ENCODE results near the gene TMEM239.
A peak's percentile ranks its signal among the peaks of the same experiment; 100 is the strongest.

The TMEM239 gene

DNA sequence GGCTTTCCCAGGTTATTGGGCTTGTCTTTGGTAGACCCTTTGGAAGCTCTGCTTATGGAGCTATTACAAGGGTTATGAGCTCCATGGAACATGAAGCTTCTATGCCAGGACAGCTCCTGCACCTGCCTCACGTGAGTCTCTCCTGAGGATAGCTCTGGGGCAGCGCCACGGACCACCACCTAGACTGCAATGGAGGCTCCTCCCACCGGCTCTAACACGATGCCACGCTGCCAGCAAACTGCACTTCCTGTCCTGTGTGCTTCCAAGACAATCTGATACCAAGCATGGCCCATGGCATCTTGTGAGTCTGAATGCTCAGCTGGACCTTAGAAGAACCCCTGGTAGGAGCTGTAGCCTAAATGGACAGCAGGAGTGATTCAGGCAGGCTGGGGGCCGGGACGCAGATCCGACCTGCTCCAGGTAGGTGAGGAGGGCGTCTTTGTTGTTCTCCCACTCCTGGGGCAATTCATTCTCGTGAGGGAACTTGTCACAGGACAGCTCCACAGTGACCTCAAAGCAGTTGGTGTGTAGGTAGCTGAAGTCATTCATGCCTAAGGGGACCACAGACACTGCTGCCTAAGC lies 21.2 kb upstream of the TMEM239 start:
- Histone ChIP-seq H3K4me1 (ENCODE audit: insufficient read depth, low read length) (peaks cover 9% of the 10 kb centered on the region), H2AFZ (ENCODE audit: low read depth, low read length) (no peak overlapping the region), H3K4me3 (ENCODE audit: low read length) (no peak overlapping the region), H3K9me3 (ENCODE audit: low read length) (no peaks in the 10 kb centered on the region), H3K36me3 (ENCODE audit: insufficient read depth, low read length) (peaks cover 47% of the 10 kb centered on the region), H3K27me3 (ENCODE audit: insufficient read depth, low read length) (no peaks in the 10 kb centered on the region)

DNA sequence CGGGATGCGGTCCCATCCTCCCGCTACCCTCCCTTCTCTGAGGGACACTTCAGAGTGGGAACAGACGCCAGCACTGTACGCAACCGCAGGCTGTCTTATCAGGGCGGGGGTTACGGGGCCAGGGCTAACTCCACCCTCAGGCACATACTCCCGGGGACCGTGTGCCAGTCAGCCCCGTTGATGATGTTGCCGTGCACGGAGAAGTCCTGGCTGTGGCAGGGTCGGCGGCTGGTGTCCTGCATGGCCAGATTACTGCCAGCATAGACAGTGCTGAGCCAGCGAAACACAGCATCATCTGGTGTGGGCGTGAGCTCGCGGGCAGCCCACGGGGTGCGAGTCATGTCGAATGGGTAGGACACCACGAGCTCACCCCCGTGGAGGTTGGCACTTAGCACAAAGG lies 20.7 kb upstream of the TMEM239 start:
- no peak overlapping the region for H3K4me3 ChIP-seq (ENCODE audit: low read length)
- peaks cover 47% of the 10 kb centered on the region for H3K36me3 ChIP-seq (ENCODE audit: insufficient read depth, low read length)
- H3K27me3 ChIP-seq (ENCODE audit: insufficient read depth, low read length) = no peaks in the 10 kb centered on the region
- no peak overlapping the region for H2AFZ ChIP-seq (ENCODE audit: low read depth, low read length)
- H3K4me1 ChIP-seq (ENCODE audit: insufficient read depth, low read length) = peaks cover 10% of the 10 kb centered on the region
- H3K9me3 ChIP-seq (ENCODE audit: low read length) = no peaks in the 10 kb centered on the region

DNA sequence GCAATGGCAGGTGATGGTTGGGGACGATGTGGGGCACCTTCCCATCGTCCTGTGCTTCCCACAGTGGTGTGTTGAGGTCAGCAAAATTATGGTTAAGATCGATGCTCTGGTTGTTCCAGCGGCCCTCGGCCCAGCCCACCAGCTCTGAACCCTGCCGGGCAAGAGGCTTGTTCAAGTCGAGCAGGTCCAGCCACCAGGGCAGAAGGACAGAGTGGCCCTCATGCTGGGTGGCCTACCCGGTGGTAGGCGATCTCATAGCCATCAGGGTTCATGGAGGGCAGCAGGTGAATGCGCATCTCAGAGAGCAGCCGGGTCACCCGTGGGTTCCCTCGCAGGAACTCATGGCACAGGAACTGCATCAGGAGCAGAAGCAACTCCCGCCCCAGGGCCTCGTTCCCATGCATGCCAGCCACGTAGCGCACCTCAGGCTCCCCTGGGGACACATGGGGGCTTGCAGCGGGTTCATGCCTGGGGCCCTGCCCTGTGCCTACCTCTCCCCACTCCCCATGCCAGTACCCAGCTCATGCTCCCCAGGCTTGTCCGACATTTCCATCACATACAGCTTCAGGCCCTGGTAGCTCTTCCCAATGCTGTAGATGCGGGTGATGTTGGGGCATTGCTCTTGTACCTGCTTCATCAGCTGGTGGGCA lies 20.0 kb upstream of the TMEM239 start:
- Histone ChIP-seq H3K27me3 (ENCODE audit: insufficient read depth, low read length) (no peaks in the 10 kb centered on the region), H2AFZ (ENCODE audit: low read depth, low read length) (no peak overlapping the region), H3K4me1 (ENCODE audit: insufficient read depth, low read length) (peaks cover 14% of the 10 kb centered on the region), H3K36me3 (ENCODE audit: insufficient read depth, low read length) (peaks cover 47% of the 10 kb centered on the region), H3K4me3 (ENCODE audit: low read length) (no peak overlapping the region), H3K9me3 (ENCODE audit: low read length) (no peaks in the 10 kb centered on the region)

DNA sequence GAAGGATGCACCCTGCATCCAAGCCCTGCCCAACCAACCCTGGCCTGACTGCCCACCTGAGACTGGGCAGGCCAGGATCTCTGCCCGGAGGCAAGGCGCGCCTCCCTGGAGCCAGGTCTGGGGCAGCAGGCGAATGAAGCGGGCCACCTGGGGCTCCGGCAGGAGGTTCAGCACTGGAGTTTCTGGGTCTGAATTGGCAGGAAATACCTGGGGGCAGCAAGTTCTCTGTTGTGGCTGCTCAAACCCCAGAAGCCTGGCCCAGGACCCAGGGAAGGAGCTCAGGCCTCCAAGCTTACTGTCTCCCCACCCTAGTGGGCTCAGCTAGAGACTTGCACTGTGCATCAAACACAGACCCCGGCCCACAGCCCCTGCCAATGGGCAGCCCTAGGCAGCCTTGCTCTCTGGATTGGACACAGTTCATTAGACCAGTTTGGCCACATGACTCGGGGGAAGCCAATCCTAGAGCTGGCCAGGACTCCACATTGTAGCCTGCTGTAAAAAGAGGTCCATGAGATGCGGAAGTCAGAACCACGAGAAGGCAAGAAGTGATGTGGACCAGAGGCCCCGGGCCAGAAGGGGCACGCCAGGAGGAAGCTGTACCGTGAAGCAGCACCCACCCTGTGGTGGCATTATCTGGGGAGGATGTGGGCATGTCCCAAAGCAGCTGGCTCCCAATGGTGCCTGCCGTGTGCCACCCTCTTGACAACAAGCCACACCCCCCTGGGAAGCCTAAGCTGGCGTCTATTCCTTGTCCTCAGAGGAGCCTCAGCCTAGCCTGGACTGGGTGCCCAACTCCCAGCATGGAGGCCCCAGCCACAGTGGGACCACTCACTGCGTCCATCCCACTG lies 18.8 kb upstream of the TMEM239 start:
- Histone ChIP-seq H3K36me3 (ENCODE audit: insufficient read depth, low read length) (peaks cover 47% of the 10 kb centered on the region), H3K4me3 (ENCODE audit: low read length) (no peak overlapping the region), H3K9me3 (ENCODE audit: low read length) (no peaks in the 10 kb centered on the region), H2AFZ (ENCODE audit: low read depth, low read length) (no peak overlapping the region), H3K4me1 (ENCODE audit: insufficient read depth, low read length) (peaks cover 14% of the 10 kb centered on the region), H3K27me3 (ENCODE audit: insufficient read depth, low read length) (no peaks in the 10 kb centered on the region)

DNA sequence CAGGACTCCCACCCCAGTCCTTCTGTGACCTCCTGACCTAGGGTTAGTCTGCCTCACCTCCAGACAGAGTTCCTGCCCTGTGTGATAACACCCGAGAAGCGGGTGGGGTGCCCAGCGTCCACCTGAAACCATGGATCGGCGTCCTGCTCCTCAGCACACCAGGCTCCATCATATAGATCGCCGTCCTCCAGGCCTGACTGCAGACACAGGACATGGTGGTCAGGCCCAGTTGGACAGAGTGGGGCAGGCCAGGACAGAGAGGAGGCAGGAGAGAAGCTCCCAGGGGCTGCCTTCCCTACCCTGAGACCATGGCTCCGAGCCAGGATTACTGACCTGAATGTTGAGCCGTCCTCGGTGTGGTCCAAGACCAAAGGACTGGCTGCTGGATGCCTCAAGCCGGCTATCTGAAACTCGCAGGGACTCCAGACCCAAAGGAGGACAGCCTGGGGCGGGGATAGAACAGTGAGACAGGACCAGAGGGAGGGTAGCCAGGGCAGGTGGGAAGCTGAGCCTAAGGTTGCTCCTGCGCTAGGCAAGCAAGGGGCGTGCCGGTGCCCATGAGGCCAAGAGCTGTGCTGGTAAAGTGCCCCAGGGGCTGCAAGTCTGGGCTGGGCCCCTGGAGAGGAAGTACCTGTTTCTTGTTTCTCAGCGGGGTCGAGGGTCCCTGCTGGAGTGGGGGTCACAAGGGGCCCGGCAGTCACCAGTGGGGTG lies 17.9 kb upstream of the TMEM239 start:
- peaks cover 47% of the 10 kb centered on the region for H3K36me3 ChIP-seq (ENCODE audit: insufficient read depth, low read length)
- no peak overlapping the region for H3K4me3 ChIP-seq (ENCODE audit: low read length)
- H2AFZ ChIP-seq (ENCODE audit: low read depth, low read length) = no peak overlapping the region
- peaks cover 14% of the 10 kb centered on the region for H3K4me1 ChIP-seq (ENCODE audit: insufficient read depth, low read length)
- no peaks in the 10 kb centered on the region for H3K9me3 ChIP-seq (ENCODE audit: low read length)
- no peaks in the 10 kb centered on the region for H3K27me3 ChIP-seq (ENCODE audit: insufficient read depth, low read length)

DNA sequence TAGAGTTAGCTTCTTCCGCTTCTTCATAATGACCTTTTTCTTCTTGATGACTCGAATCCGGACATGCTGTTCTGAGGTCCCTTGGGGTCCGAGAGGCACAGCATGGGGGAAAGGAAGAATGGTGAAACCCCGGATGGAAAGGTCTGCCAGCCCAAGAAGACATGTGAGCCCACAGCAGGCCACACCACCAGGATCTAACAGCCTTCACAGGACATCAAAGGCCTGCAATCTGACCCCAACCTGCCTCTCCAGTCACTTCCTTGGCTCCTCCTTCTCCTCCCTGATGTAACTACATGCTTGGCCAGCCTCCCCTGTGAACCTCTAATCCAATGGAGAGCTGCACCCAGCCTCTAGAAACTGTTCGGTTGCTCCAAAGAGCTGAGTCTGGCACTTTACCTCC lies 17.4 kb upstream of the TMEM239 start:
- Histone ChIP-seq H3K36me3 (ENCODE audit: insufficient read depth, low read length) (peaks cover 44% of the 10 kb centered on the region), H3K4me3 (ENCODE audit: low read length) (no peak overlapping the region), H3K9me3 (ENCODE audit: low read length) (no peaks in the 10 kb centered on the region), H3K4me1 (ENCODE audit: insufficient read depth, low read length) (peaks cover 14% of the 10 kb centered on the region), H3K27me3 (ENCODE audit: insufficient read depth, low read length) (no peaks in the 10 kb centered on the region), H2AFZ (ENCODE audit: low read depth, low read length) (no peak overlapping the region)

DNA sequence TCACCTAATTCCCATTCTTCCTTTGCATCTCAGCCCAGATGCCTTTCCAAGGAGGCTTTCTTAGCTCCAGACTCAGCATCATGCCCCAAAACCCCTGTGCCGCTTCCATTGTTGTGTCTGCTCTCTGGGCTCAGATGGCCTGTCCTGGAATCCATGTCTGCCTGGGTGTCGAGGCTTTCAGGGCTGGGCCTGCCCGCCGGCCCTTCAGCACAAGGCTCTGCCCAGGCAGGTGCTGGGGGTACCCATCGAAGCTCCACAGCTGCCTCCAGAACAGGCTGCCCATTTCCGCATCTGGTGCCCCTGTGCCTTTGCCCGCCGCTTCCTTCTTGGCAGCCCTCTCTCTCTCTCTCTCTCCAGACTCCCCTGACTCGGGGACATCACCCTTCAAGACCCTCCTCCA lies 16.9 kb upstream of the TMEM239 start:
- peaks cover 14% of the 10 kb centered on the region for H3K4me1 ChIP-seq (ENCODE audit: insufficient read depth, low read length)
- no peak overlapping the region for H2AFZ ChIP-seq (ENCODE audit: low read depth, low read length)
- H3K27me3 ChIP-seq (ENCODE audit: insufficient read depth, low read length) = no peaks in the 10 kb centered on the region
- peaks cover 44% of the 10 kb centered on the region for H3K36me3 ChIP-seq (ENCODE audit: insufficient read depth, low read length)
- no peaks in the 10 kb centered on the region for H3K9me3 ChIP-seq (ENCODE audit: low read length)
- H3K4me3 ChIP-seq (ENCODE audit: low read length) = peak overlapping the region; percentile 59

DNA sequence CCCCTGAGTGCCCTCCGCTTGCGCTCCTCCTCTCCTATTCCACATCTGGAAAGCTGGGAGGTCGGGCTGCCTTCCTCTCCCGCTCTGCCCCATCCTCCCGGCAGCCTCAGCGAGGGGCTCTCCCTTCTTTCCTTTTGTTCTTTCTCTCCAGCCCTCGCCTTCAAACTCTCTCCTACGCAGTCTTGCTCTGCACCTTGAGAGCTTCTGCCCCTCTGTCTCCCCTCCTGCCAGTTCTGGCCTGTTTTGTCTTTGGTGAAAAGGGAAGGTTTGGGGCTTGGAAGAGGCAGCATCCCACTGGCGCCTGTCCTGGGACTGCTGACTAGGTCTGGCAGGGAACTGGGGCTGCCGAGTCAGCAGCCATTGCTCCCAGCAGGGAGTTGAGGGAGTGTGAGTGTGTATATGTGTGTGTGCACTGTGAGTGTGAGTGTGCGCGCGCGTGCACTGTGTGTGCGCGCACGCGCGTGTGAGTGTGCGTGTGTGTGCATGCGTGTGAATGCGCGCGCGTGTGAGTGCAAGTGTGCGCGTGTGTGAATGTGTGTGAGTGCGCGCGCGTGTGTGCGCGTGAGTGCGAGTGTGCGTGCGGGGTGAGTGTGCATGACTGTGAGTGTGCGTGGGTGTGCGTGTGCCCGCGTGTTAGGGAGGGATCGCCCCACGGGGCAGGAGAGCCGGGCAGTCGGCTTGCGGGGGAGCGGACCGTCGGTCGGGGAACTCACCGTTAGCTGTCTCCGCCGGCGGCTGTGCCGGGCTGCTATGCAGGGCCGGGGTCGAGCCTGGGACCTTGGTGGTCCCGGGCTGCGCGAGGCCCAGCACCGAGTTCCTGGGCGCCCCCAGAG lies 16.3 kb upstream of the TMEM239 start:
- Histone ChIP-seq H3K4me1 (ENCODE audit: insufficient read depth, low read length) (peaks cover 14% of the 10 kb centered on the region), H3K27me3 (ENCODE audit: insufficient read depth, low read length) (no peaks in the 10 kb centered on the region), H3K9me3 (ENCODE audit: low read length) (no peaks in the 10 kb centered on the region), H2AFZ (ENCODE audit: low read depth, low read length) (peak overlapping the region; percentile 81), H3K36me3 (ENCODE audit: insufficient read depth, low read length) (peaks cover 42% of the 10 kb centered on the region), H3K4me3 (ENCODE audit: low read length) (peak overlapping the region; percentile 59)

DNA sequence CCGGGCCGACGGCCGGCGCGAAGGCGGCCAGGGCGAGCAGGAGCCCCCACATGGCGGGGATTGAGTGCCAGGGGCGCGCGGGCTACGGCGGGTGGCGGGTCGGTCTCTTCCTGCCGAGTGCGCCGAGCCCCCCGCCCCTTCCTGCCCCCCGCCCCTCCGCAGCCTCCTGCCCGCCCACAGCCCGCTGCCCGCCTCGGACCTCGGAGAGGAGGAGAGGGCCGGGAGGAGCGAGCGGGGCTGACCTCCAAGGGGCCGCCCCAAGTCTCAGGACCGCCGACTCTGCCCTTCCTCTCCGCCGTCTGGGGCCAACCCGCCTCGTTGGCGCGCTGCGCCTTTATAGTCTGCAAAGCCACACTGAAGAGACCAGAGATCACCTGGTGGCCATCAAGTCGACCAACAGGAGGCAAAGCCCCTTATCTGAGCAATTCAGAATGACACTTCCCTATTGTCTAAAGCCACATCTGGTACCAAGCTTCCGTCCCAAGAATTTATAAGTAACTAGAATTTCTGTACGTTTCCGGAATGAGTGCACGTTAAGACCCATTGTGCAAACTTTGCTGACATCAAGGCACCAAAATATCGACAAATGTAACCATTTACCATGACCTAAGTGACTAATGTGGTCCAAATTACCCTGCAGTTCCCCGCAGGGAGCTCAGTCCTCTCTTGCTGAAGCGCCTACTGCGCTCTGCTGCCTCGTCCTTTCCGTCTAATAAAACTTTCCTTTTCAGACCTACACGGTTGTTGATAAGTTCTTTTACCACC lies 15.5 kb upstream of the TMEM239 start, which contains the start of gene CPXM1:
Gene CPXM1 (minus strand): TSS at position 107 of the 765 bp plus-strand sequence. CDS start 55 bp downstream, at position 52.
- peaks cover 14% of the 10 kb centered on the region for H3K4me1 ChIP-seq (ENCODE audit: insufficient read depth, low read length)
- no peaks in the 10 kb centered on the region for H3K9me3 ChIP-seq (ENCODE audit: low read length)
- H3K4me3 ChIP-seq (ENCODE audit: low read length) = peak within 1 kb of the TSS; percentile 59
- peak within 1 kb of the TSS; percentile 81 for H2AFZ ChIP-seq (ENCODE audit: low read depth, low read length)
- no peaks in the 10 kb centered on the region for H3K27me3 ChIP-seq (ENCODE audit: insufficient read depth, low read length)
- peaks cover 34% of the 10 kb centered on the region for H3K36me3 ChIP-seq (ENCODE audit: insufficient read depth, low read length)

DNA sequence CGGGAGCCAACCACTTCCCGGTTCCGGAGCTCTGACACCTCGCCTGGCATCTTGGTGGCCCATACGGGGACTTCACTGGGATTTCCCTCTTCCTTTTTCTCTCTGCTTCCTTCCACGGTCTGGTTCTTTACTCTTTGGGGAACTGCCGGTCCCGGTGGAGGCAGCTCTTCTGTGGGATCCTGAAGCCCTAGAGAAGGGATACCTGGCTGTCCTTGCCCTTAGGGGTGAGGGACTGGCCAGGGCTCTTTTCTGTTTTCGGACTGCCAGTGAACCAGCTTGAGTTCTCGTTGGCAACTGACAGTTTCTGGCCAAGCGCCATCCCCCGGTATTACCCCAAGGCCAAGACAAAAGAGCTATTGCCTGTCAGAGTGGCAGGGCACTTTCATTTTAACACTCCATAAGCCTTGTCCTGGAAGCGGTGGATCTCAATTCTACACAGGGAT lies 14.9 kb upstream of the TMEM239 start:
- H3K4me1 ChIP-seq (ENCODE audit: insufficient read depth, low read length) = peaks cover 14% of the 10 kb centered on the region
- peak overlapping the region; percentile 59 for H3K4me3 ChIP-seq (ENCODE audit: low read length)
- H3K36me3 ChIP-seq (ENCODE audit: insufficient read depth, low read length) = peaks cover 28% of the 10 kb centered on the region
- H2AFZ ChIP-seq (ENCODE audit: low read depth, low read length) = peak overlapping the region; percentile 81
- H3K9me3 ChIP-seq (ENCODE audit: low read length) = no peaks in the 10 kb centered on the region
- no peaks in the 10 kb centered on the region for H3K27me3 ChIP-seq (ENCODE audit: insufficient read depth, low read length)

DNA sequence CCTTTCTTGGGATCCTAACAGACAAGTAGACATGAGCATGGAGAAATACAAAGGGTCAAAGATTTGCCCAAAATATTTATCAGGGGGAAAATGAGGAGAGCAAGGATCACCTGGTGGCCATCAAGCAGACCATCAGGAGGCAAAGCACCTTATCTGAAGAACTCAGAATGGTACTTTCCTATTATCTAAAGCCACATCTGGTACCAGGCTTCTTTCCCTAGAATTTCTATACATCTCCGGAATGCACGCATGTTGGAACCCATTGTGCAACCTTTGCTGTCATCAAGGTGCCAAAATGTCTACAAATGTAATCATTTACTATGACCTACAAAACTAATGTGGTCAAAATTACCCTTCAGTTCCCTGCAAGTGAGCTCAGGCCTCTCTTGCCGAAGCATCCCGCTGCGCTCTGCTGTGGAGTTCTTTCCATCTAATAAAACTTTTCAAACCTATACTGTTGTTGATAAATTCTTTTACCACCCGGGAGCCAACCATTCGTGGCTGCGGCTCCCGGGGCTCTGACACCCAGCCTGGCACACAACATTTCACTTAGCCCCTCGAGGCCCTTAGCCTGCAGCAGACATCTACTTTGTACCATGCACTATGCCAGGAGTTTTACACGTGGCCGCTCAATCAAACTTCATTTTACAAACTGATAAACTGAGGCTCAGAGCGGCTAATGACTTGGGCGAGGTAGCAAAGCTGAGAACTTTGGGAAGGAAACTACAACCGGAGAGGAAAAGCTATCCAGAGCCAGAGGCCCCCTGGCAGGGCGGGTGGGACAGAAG lies 11.9 kb upstream of the TMEM239 start:
- no peak overlapping the region for H3K4me3 ChIP-seq (ENCODE audit: low read length)
- peaks cover 12% of the 10 kb centered on the region for H3K4me1 ChIP-seq (ENCODE audit: insufficient read depth, low read length)
- H3K9me3 ChIP-seq (ENCODE audit: low read length) = no peaks in the 10 kb centered on the region
- H2AFZ ChIP-seq (ENCODE audit: low read depth, low read length) = no peak overlapping the region
- H3K36me3 ChIP-seq (ENCODE audit: insufficient read depth, low read length) = peaks cover under 1% of the 10 kb centered on the region
- no peaks in the 10 kb centered on the region for H3K27me3 ChIP-seq (ENCODE audit: insufficient read depth, low read length)
